Activated naive CD8-positive, alpha-beta T cell treated with anti-CD3 and anti-CD28 coated beads, Interleukin-2, amount 50 U/mL, for 16 hours (primary cell): ENCODE data around the gene TNFRSF25.
A peak's percentile ranks its signal among the peaks of the same experiment; 100 is the strongest.

Source experiments
- DNase-seq: peaks from one replicate; pipeline ENCODE4 v3.0.0-alpha.2; 2020; ENCODE audit warnings: low read depth, low spot score

Gene TNFRSF25

GRCh38 chr1:6466023-6466422, at the start of gene TNFRSF25:
Gene TNFRSF25, minus strand, starts transcription at chr1:6466173. Its CDS starts 66 bp downstream, at chr1:6466107.
- peak; percentile 32 for DNase-seq

- no peak for DNase-seq
Measured at GRCh38 chr1:6515771-6516170, 49.8 kb upstream of the TNFRSF25 start.

- no peak for DNase-seq
Measured at GRCh38 chr1:6513320-6513801, 47.4 kb upstream of the TNFRSF25 start.

GRCh38 chr1:6512908-6513280, 46.9 kb upstream of the TNFRSF25 start:
- DNase-seq = no peak

- DNase-seq = no peak
Measured at GRCh38 chr1:6512245-6512907, 46.4 kb upstream of the TNFRSF25 start.

GRCh38 chr1:6511561-6512244, 45.7 kb upstream of the TNFRSF25 start:
- no peak for DNase-seq

- no peak for DNase-seq
Measured at GRCh38 chr1:6511056-6511455, 45.1 kb upstream of the TNFRSF25 start.

- no peak for DNase-seq
Measured at GRCh38 chr1:6510493-6510892, 44.5 kb upstream of the TNFRSF25 start.

GRCh38 chr1:6509919-6510291, 43.9 kb upstream of the TNFRSF25 start:
- no peak for DNase-seq

GRCh38 chr1:6509220-6509918, 43.4 kb upstream of the TNFRSF25 start:
- no peak for DNase-seq

GRCh38 chr1:6508816-6509189, 42.8 kb upstream of the TNFRSF25 start:
- no peak for DNase-seq

- DNase-seq = no peak
Measured at GRCh38 chr1:6508154-6508815, 42.3 kb upstream of the TNFRSF25 start.

GRCh38 chr1:6507461-6507911, 41.5 kb upstream of the TNFRSF25 start:
- no peak for DNase-seq

- DNase-seq = no peak
Measured at GRCh38 chr1:6507037-6507428, 41.1 kb upstream of the TNFRSF25 start.

GRCh38 chr1:6506210-6507036, 40.5 kb upstream of the TNFRSF25 start:
- no peak for DNase-seq

- DNase-seq = no peak
Measured at GRCh38 chr1:6505367-6506209, 39.6 kb upstream of the TNFRSF25 start.

- no peak for DNase-seq
Measured at GRCh38 chr1:6504887-6505286, 38.9 kb upstream of the TNFRSF25 start.

GRCh38 chr1:6503884-6504602, 38.1 kb upstream of the TNFRSF25 start:
- DNase-seq = no peak

- no peak for DNase-seq
Measured at GRCh38 chr1:6502000-6502891, 36.3 kb upstream of the TNFRSF25 start.
